GM19438 (cell line): Measurements from ENCODE around the gene TDRD1.
"Not testable (repeated sequence)": the region's sequence is repeated elsewhere in the genome, so short reads cannot be mapped to it uniquely, and the experiment has no call there.

Experiments used
- ATAC-seq: cut with Tn5 transposase; IDR thresholded peaks from one replicate; pipeline ENCODE4 v1.9.1; 2021; ENCODE audit warnings: low read depth; ENCODE audit not compliant: unreplicated experiment

TDRD1 gene

DNA sequence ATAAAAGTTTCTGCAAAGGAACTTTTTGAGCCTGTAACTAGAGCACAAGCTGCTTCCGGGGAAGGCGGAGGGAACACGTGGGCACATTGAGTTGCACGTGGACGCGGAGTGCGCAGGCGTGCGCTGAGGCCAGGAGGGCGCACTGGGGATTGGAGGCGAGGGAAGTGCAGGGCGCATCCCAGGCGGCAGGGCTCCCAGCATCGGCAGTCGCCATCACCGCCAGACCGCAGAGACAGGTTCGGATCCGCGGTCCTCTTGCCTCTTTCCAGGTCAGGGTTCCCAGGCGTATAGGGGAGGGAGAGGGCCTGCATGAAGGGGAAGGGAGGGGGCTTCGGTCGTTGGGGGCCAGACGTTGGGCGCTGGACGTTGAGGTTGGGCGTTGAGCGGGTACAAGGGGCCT lies at the start of gene TDRD1:
TSS of gene TDRD1 (plus strand) at position 206 of the 400 bp plus-strand sequence. CDS start 8,479 bp downstream, outside the sequence.
- ATAC-seq: no peak

- ATAC-seq: no peak
Observed at GRCh38 chr10:114131094-114131493, 48.1 kb upstream of the TDRD1 start.

DNA sequence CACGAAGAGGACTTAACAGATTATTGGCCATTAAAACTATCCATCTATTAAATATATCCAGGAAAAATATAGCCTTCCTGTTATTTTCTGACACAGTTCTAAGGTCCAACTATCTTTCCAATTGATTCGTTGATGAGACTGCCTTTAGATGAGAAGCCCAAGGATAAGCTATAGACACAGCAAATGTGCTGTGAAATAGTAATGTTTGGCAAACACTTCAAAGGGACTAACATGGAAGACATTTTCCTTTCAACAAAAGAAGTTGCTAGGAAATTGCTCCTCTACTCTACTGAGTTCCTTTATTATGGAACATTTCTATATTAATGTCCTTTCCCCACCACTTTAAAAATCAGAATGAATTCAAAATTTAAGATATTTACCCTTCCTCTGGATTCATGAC lies 43.7 kb upstream of the TDRD1 start:
- ATAC-seq: no peak

- ATAC-seq: no peak
Observed at GRCh38 chr10:114138581-114138980, 40.6 kb upstream of the TDRD1 start.

DNA sequence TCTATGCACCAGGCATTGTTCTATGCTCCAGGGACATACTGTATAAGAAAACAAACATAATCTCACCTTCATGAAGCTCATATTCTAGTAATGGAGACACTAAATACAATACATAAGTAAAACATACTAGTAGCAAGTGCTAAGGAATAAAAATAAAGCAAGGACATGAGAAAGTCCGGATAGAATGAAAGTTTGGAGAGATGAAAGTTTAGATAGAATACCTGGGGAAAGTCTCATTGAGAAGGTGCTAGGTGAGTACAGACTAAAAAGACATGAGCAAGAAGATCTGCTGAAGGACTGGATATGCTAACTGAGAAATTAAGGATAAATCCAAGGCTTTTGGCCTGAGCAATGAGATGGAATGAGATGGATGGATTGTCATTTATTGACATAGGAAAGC lies 39.1 kb upstream of the TDRD1 start:
- ATAC-seq: no peak

- ATAC-seq: not testable (repeated sequence)
Observed at GRCh38 chr10:114140827-114141226, 38.3 kb upstream of the TDRD1 start.

GRCh38 chr10:114142018-114142417 lies 37.1 kb upstream of the TDRD1 start:
- ATAC-seq: no peak

GRCh38 chr10:114143160-114143559 lies 36.0 kb upstream of the TDRD1 start:
- no peak for ATAC-seq

GRCh38 chr10:114149476-114149875 lies 29.7 kb upstream of the TDRD1 start:
- not testable (repeated sequence) for ATAC-seq

- no peak for ATAC-seq
Observed at GRCh38 chr10:114151486-114151885, 27.7 kb upstream of the TDRD1 start.

- ATAC-seq: no peak
Observed at GRCh38 chr10:114151892-114152291, 27.3 kb upstream of the TDRD1 start.

DNA sequence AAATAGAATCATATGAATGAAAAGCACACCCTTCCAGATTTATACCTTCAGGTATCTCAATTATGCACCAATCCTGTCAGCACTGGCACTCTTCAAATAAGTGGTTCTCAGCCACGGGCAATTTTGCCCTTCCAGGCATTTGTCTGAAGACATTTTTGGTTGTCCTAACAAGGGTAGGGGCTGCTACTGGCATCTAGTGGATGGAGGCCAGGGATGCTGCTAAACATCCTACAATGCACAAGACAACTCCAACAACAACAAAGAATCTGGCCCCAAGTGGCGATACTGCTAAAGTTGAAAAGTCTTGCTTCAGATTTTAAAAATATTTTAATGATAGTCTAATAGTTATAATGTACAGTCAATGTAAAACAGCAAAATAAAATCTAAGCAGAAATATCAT lies 21.2 kb upstream of the TDRD1 start:
- no peak for ATAC-seq

- ATAC-seq: no peak
Observed at GRCh38 chr10:114163062-114163461, 16.1 kb upstream of the TDRD1 start.

- no peak for ATAC-seq
Observed at GRCh38 chr10:114166043-114166442, 13.1 kb upstream of the TDRD1 start.

GRCh38 chr10:114166494-114166893 lies 12.7 kb upstream of the TDRD1 start:
- ATAC-seq: no peak

DNA sequence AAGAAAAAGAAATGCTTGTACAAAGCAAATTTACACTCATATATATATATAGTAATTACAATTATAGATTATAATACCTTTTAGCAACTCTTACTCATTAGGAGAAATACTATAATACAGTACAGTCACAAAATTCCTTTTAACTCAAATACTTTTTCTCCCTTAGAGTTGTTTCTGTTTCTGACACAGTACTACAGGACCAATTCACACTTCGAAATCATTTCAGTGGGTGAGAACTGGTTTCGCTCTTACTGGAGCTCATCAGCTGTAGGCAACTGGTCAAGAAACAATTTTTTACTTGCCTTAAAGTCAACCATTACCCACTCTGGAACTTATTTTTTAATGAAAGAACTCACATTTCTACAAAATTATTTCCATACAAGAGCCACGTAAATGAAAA lies 11.2 kb upstream of the TDRD1 start:
- ATAC-seq: no peak

GRCh38 chr10:114168450-114169009 lies 10.6 kb upstream of the TDRD1 start:
- ATAC-seq: no peak

DNA sequence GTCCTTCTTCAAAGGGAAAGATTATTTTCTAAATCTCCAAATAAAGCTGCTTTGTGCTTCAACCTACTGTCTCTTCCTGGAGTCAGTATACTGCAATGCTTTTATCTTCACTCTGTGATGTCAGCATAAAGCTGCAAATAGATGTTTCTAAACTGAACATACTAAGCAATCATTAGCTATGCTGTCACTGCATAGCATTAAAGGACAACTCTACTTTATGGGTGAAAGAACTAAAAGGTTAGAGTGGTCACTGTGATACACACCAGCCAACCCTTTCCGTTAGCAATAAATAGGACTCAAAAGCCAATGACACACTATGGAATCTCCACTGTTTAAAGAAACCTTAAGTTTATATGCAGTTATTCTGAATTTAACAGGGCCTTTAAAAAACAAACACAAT lies 6.9 kb upstream of the TDRD1 start:
- no peak for ATAC-seq

DNA sequence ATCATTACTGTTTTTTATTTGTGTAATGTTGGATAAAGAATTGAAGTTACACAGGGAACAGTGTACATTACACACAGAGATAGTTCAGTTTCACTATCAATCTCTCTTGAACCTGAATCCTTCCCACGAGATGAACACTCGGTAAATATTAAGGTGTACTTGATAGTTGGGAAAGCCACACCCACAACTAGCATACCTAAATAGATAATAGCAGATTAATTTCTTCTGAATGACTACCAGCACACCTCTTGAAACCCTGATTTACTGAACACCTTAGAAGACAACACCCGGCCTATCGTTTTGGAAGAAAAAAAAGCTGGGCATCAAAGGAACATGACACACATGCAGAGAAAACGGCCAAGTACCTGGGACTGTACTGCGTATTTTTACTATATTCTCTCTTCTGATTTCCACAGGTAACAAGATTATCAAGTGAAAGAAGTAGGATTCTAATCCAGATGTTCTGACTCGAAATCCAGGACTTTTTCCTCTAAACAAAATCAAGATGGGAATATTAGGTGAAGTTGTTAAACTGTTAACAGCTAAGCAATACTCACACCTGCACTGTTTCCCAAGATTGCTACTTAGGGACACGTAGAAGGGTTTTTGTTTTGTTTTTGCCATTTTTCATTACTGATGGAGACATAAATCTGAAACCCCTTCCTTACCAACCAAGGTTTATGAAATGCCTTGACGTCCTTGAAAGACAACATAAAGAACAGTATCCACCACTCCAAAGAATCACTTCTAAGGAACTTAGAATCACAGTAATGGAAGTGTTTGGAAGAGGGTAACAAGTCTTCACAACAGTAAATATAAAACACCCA lies 6.2 kb upstream of the TDRD1 start:
- no peak for ATAC-seq

DNA sequence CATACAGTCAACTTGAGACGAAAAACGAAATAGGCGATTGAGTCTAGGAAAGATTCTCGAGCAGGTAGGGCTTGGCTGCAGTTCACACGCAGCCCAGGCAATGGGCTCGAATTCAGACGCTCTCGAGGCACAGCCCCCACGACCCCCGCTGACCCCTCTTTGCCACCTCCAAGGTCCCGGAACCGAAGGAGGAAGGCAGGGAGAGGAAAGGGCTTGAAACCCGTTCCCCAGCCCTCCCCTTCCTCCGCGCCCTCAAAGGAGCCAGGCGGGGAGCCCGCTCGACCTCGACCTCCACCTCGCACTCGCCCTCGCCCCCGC lies 5.6 kb upstream of the TDRD1 start:
- ATAC-seq: peak; percentile 0

DNA sequence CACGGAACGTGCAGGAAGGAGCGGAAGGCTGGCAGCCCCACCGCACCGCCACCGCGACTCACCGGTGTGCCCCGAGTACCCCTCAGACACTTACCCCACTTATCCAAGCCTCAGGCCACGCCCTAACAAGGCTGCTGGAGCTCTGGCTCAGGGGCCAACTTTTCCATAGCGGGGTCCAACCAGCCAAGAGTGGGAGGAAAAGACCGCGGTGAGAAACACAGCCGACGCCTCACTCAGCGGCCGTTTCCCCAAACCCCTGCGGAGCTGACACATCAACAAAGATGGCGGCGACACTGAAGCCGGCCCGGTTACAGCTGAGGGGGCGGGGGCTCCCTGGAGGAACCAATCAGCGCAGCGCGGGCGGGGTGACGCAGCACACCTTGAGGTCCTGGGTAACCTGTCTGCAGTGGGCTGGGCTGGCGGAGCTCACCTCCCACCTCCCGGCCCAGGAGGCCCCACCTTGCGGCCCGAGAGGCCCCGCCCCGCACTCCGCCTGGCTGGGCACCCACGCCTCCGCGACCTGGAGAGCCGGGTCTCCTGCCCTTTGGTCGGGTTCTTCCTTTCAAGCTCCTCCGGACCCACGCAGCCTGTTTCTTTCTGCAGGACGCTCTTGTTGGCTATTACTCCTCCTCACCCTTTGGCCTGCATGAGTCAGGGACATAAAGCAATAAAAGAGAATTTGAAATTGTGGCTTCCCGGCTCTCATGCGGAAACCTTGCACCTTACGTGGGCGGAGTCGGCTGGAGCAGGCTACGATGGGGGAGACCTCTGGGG lies 5.0 kb upstream of the TDRD1 start, which contains the start of gene CCDC186:
TSS of gene CCDC186 (minus strand) at position 283 of the 774 bp plus-strand sequence. CDS start 10,935 bp downstream, outside the sequence.
- ATAC-seq: peak; percentile 99
